Measurements from ENCODE around the gene ECSIT. TPM values are rescaled to one million over a fixed set of nuclear protein-coding genes. Genes with fewer than 3 reads are reported as not detected.

Gene ECSIT
- total RNA-seq, 1 experiment from 2014 or later: 56.4 TPM

- POLR2A ChIA-PET: interaction anchor here (0.5 to 1.3 kb wide), 5 partner anchors 30 to 114 kb away, joined by 3 to 8 read pairs (median 3); partner anchors contain the start of gene RGL3
- no peak overlapping the region for H3K27ac Mint-ChIP-seq
- ATAC-seq: peak; percentile 8; the same call in 1 of the 2 replicates
- peaks cover 48% of the 10 kb centered on the region for H3K27me3 Mint-ChIP-seq (ENCODE audit: low read depth)
- no peaks in the 10 kb centered on the region for H3K36me3 Mint-ChIP-seq
- peak; percentile 89 for DNase-seq (ENCODE audit: low spot score)
- no peaks in the 10 kb centered on the region for H3K9me3 Mint-ChIP-seq
- H3K4me1 Mint-ChIP-seq: peaks cover 13% of the 10 kb centered on the region
- CTCF ChIA-PET: interaction anchor here (0.6 to 3.1 kb wide), 47 partner anchors 9 to 341 kb away, joined by 3 to 37 read pairs (median 5); partner anchors contain the start of genes ACP5, CCDC159, ECSIT and ELOF1
- H3K4me3 Mint-ChIP-seq: peak overlapping the region; percentile 62
- TF ChIP-seq USF1 (CRISPR knock-in tag; IDR thresholded peaks at IDR 0.05) (peak; percentile 99), PRRX2 (CRISPR knock-in tag; IDR thresholded peaks at IDR 0.05) (peak; percentile 84), JUN (CRISPR knock-in tag; IDR thresholded peaks at IDR 0.05) (0 out of 2 replicates have a peak, but pooled peaks have one; percentile 50), TEAD4 (CRISPR knock-in tag; IDR thresholded peaks at IDR 0.05) (0 out of 2 replicates have a peak, but pooled peaks have one; percentile 14), AR (CRISPR knock-in tag; IDR thresholded peaks at IDR 0.05) (peak; percentile 76; the same call in 1 of the 2 replicates), NFYB (CRISPR knock-in tag; conservative IDR thresholded peaks at IDR 0.05; ENCODE audit: low read depth) (no peak), ETV6 (CRISPR knock-in tag; IDR thresholded peaks at IDR 0.05) (peak; percentile 97), IRF1 (CRISPR knock-in tag; IDR thresholded peaks at IDR 0.05) (peak; percentile 96), ZNF232 (CRISPR knock-in tag; IDR thresholded peaks at IDR 0.05) (peak; percentile 97), E2F1 (CRISPR knock-in tag; IDR thresholded peaks at IDR 0.05) (peak; percentile 93; the same call in 1 of the 2 replicates), FOXP1 (CRISPR knock-in tag; IDR thresholded peaks at IDR 0.05; ENCODE audit: borderline replicate concordance) (peak; percentile 97), MXD4 (CRISPR knock-in tag; IDR thresholded peaks at IDR 0.05; ENCODE audit: borderline replicate concordance) (no peak), ESRRA (CRISPR knock-in tag; IDR thresholded peaks at IDR 0.05; ENCODE audit: borderline replicate concordance) (peak; percentile 97), PREB (CRISPR knock-in tag; IDR thresholded peaks at IDR 0.05; ENCODE audit: borderline replicate concordance) (0 out of 2 replicates have a peak, but pooled peaks have one; percentile 73), ATF1 (CRISPR knock-in tag; IDR thresholded peaks at IDR 0.05) (0 out of 2 replicates have a peak, but pooled peaks have one; percentile 70), IRF2 (CRISPR knock-in tag; IDR thresholded peaks at IDR 0.05; ENCODE audit: borderline replicate concordance, low read depth) (no peak), TEAD1 (CRISPR knock-in tag; IDR thresholded peaks at IDR 0.05) (peak; percentile 83), ARID4B (CRISPR knock-in tag; IDR thresholded peaks at IDR 0.05; ENCODE audit: borderline replicate concordance) (no peak)
- TF ChIP-seq, protein P1, sequence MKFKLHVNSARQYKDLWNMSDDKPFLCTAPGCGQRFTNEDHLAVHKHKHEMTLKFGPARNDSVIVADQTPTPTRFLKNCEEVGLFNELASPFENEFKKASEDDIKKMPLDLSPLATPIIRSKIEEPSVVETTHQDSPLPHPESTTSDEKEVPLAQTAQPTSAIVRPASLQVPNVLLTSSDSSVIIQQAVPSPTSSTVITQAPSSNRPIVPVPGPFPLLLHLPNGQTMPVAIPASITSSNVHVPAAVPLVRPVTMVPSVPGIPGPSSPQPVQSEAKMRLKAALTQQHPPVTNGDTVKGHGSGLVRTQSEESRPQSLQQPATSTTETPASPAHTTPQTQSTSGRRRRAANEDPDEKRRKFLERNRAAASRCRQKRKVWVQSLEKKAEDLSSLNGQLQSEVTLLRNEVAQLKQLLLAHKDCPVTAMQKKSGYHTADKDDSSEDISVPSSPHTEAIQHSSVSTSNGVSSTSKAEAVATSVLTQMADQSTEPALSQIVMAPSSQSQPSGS (CRISPR knock-in tag; IDR thresholded peaks at IDR 0.05; ENCODE audit: borderline replicate concordance, low read depth): peak; percentile 56; the same call in 1 of the 2 replicates
- TF ChIP-seq, protein P2, sequence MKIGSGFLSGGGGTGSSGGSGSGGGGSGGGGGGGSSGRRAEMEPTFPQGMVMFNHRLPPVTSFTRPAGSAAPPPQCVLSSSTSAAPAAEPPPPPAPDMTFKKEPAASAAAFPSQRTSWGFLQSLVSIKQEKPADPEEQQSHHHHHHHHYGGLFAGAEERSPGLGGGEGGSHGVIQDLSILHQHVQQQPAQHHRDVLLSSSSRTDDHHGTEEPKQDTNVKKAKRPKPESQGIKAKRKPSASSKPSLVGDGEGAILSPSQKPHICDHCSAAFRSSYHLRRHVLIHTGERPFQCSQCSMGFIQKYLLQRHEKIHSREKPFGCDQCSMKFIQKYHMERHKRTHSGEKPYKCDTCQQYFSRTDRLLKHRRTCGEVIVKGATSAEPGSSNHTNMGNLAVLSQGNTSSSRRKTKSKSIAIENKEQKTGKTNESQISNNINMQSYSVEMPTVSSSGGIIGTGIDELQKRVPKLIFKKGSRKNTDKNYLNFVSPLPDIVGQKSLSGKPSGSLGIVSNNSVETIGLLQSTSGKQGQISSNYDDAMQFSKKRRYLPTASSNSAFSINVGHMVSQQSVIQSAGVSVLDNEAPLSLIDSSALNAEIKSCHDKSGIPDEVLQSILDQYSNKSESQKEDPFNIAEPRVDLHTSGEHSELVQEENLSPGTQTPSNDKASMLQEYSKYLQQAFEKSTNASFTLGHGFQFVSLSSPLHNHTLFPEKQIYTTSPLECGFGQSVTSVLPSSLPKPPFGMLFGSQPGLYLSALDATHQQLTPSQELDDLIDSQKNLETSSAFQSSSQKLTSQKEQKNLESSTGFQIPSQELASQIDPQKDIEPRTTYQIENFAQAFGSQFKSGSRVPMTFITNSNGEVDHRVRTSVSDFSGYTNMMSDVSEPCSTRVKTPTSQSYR (CRISPR knock-in tag; IDR thresholded peaks at IDR 0.05): peak; percentile 92
Observed at GRCh38 chr19:11482384-11483050, 46.4 kb downstream of the ECSIT start.
